ENCODE data around the gene ANKRD24. TPM values are rescaled to one million over a fixed set of nuclear protein-coding genes. Genes with fewer than 3 reads are reported as not detected.
A peak's percentile ranks its signal among the peaks of the same experiment; 100 is the strongest.

Gene ANKRD24
- total RNA-seq, 1 donor from 2014 or later, result 6.1 TPM

DNA sequence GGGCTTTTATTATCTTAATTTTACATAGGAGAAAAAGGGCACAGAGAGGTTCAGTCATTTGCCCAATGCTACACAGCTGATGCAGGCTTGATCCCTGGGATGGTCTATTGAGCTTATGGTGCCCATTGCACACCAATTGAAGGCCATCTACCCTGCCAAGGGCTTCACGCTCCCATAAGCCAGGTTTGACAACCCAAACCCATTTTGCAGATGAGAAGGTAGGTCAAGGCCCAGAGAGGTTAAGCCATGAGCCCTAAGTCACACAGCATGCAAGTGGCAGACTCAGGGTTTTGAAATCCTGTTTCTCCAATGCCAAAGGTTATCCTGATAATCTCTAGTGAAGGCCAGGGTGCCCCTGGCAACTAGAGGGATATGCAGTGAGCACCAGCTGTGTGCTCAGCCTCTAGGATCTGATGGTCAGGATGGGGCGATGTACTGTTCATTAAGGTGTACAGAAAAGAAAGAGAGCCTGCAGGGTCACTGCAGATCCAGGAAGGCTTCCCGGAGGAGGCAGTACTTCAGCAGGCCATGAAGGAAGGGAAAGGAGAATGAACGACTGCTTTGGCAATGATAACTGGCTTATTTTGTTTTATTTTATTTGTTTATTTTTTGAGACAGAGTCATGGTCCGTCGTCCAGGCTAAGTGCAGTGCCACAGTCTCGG is 20.9 kb upstream of the ANKRD24 start:
- H3K27me3 Mint-ChIP-seq (ENCODE audit: unreplicated experiment), result peaks cover 7% of the 10 kb centered on the region
- TF ChIP-seq, protein P1, sequence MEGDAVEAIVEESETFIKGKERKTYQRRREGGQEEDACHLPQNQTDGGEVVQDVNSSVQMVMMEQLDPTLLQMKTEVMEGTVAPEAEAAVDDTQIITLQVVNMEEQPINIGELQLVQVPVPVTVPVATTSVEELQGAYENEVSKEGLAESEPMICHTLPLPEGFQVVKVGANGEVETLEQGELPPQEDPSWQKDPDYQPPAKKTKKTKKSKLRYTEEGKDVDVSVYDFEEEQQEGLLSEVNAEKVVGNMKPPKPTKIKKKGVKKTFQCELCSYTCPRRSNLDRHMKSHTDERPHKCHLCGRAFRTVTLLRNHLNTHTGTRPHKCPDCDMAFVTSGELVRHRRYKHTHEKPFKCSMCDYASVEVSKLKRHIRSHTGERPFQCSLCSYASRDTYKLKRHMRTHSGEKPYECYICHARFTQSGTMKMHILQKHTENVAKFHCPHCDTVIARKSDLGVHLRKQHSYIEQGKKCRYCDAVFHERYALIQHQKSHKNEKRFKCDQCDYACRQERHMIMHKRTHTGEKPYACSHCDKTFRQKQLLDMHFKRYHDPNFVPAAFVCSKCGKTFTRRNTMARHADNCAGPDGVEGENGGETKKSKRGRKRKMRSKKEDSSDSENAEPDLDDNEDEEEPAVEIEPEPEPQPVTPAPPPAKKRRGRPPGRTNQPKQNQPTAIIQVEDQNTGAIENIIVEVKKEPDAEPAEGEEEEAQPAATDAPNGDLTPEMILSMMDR (IDR thresholded peaks at IDR 0.05; ENCODE audit: partially characterized antibody, unreplicated experiment), result no peak
- DNase-seq, result no peak
- H3K4me3 Mint-ChIP-seq (ENCODE audit: unreplicated experiment), result no peak overlapping the region
- H3K27ac Mint-ChIP-seq (ENCODE audit: unreplicated experiment), result no peak overlapping the region
- H3K36me3 Mint-ChIP-seq (ENCODE audit: unreplicated experiment), result no peaks in the 10 kb centered on the region
- H3K9me3 Mint-ChIP-seq (ENCODE audit: unreplicated experiment), result no peaks in the 10 kb centered on the region
- no peaks in the 10 kb centered on the region for H3K4me1 Mint-ChIP-seq (ENCODE audit: low read depth, unreplicated experiment)

DNA sequence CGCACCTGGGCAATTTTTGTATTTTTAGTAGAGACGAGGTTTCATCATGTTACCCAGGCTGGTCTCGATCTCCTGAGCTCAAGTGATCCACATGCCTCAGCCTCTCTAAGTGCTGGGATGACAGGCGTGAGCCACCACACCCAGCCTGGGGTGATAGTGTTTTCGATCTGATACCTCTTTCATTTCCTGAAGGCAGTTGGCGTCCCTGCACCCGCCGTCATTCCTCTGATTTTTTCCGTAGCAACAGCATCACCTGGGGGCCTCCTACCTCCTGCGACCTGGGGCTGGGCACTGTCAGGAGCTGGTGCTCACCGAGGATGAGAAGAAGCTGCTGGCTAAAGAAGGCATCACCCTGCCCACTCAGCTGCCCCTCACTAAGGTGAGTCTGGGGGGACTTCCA is 18.2 kb upstream of the ANKRD24 start:
- no peak for DNase-seq
- Mint-ChIP-seq H3K27ac (ENCODE audit: unreplicated experiment) (no peak overlapping the region), H3K4me3 (ENCODE audit: unreplicated experiment) (no peak overlapping the region), H3K9me3 (ENCODE audit: unreplicated experiment) (no peaks in the 10 kb centered on the region), H3K36me3 (ENCODE audit: unreplicated experiment) (no peaks in the 10 kb centered on the region), H3K27me3 (ENCODE audit: unreplicated experiment) (peaks cover 8% of the 10 kb centered on the region), H3K4me1 (ENCODE audit: low read depth, unreplicated experiment) (no peaks in the 10 kb centered on the region)
- TF ChIP-seq, protein P1 (IDR thresholded peaks at IDR 0.05; ENCODE audit: partially characterized antibody, unreplicated experiment), result no peak

DNA sequence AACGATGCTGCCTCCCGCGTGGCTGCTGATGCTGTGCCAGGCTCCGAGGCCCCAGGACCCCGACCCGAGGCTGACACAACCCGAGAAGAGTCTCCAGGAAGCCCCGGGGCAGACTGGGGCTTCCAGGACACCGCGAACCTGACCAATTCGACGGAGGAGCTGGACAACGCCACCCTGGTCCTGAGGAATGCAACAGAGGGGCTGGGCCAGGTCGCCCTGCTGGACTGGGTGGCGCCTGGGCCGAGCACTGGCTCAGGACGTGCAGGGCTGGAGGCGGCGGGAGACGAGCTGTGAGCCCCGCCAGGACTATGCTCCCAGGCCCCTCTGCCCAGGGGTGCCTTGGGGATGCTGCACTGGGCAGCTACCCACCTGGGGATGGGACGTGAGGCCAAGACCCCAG is 10.8 kb upstream of the ANKRD24 start:
- TF ChIP-seq, protein P1 (IDR thresholded peaks at IDR 0.05; ENCODE audit: partially characterized antibody, unreplicated experiment), result no peak
- peak overlapping the region; percentile 77 for H3K27ac Mint-ChIP-seq (ENCODE audit: unreplicated experiment)
- no peaks in the 10 kb centered on the region for H3K36me3 Mint-ChIP-seq (ENCODE audit: unreplicated experiment)
- peaks cover 10% of the 10 kb centered on the region for H3K27me3 Mint-ChIP-seq (ENCODE audit: unreplicated experiment)
- DNase-seq, result no peak
- H3K4me3 Mint-ChIP-seq (ENCODE audit: unreplicated experiment), result peak overlapping the region; percentile 92
- peaks cover 10% of the 10 kb centered on the region for H3K9me3 Mint-ChIP-seq (ENCODE audit: unreplicated experiment)
- H3K4me1 Mint-ChIP-seq (ENCODE audit: low read depth, unreplicated experiment), result peaks cover 14% of the 10 kb centered on the region

DNA sequence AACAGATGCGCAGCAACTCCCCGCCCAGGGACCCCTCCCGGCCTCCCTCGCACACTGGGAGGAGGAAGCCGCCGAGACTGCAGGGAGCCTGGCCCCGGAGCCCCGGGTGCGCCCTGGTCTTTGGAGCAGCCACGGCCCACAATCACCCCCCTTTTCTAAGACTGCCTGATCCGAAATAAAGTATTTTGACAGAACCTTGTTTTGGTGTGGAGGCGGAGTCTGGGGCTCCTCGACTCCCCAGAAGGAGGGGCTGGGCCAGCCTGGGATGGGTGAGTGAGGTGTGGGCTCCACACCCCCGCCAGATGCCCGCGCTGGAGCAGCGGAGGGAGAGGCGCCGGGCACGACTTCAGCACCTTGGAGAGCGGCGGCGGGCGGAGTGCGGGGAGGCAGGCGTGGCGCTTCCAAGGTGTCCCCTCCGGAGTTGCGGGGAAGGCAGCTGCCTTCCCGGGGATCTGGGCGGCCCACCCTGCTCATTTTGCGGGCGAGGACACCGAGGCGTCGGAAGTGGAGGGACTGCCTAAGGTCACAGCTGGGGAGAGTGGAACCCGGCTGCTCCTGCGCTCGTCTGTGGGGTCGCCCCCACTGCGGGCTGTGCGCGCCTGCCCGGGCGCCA is 9.5 kb upstream of the ANKRD24 start:
- peak; percentile 72 for DNase-seq
- Mint-ChIP-seq H3K4me1 (ENCODE audit: low read depth, unreplicated experiment) (peaks cover 14% of the 10 kb centered on the region), H3K27me3 (ENCODE audit: unreplicated experiment) (peaks cover 12% of the 10 kb centered on the region), H3K27ac (ENCODE audit: unreplicated experiment) (peak overlapping the region; percentile 91), H3K9me3 (ENCODE audit: unreplicated experiment) (peaks cover 10% of the 10 kb centered on the region), H3K4me3 (ENCODE audit: unreplicated experiment) (peak overlapping the region; percentile 92), H3K36me3 (ENCODE audit: unreplicated experiment) (no peaks in the 10 kb centered on the region)
- TF ChIP-seq, protein P1 (IDR thresholded peaks at IDR 0.05; ENCODE audit: partially characterized antibody, unreplicated experiment), result no peak

All from glutamatergic neuron (in vitro differentiated cells).